ENCODE results near the gene UTF1. TPM values are rescaled to one million over a fixed set of nuclear protein-coding genes. Genes with fewer than 3 reads are reported as not detected.

The UTF1 gene
- total RNA-seq, 2 experiments from 2014 or later: not detected

DNA sequence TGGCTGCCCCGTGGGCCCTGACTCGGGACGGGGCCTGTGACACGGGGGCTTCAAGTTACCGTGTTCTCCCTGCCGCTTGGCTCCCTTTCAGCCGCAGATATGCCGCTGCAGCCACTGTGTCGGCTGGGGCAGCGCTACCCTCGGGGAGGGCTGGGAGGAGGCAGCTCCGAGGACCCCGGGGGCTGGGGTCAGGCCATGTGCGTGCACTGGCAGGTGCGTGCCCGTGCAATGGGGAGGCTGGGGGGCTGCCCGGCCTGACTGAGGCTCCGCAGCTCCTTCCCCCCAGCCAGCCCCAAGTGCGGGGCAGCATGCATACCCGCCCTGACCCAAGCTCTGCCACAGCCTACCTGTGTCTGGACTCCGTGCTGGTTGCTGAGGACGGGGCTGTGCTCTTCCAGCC lies 40.8 kb upstream of the UTF1 start:
- DNase-seq: no peak
- Mint-ChIP-seq H3K4me1 (ENCODE audit: low read depth) (no peaks in the 10 kb centered on the region), H3K27me3 (no peaks in the 10 kb centered on the region), H3K4me3 (no peak overlapping the region), H3K27ac (no peak overlapping the region), H3K9me3 (peaks cover 4% of the 10 kb centered on the region), H3K36me3 (no peaks in the 10 kb centered on the region)
- ChIA-PET POLR2A (no interaction called here), CTCF (no interaction called here)
- intact Hi-C loops (cut with micrococcal nuclease): no loop called here

DNA sequence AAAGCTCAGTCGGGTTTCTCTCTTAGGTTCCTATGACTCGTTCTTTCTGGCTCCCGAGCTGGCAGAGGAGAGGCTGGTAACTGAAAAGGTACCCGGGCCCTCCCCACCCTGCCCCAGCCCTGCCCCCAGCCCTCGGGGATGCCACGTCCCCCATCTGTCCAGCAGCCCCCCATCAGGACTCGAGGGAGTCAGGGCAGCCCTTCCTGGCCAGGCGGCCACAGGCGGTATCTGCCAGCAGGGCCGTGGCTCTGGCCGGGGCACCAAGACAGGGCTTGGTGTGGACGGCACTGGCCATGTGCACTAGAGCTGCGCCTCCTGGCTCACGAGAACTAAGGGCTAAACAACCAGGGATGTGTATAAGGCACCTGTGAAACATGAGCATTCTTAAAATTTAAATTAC lies 40.3 kb upstream of the UTF1 start:
- peaks cover 4% of the 10 kb centered on the region for H3K9me3 Mint-ChIP-seq
- ChIA-PET CTCF (no interaction called here), POLR2A (no interaction called here)
- DNase-seq: no peak
- no peak overlapping the region for H3K4me3 Mint-ChIP-seq
- H3K27me3 Mint-ChIP-seq: no peaks in the 10 kb centered on the region
- no peak overlapping the region for H3K27ac Mint-ChIP-seq
- no peaks in the 10 kb centered on the region for H3K4me1 Mint-ChIP-seq (ENCODE audit: low read depth)
- intact Hi-C loops (cut with micrococcal nuclease): no loop called here
- H3K36me3 Mint-ChIP-seq: no peaks in the 10 kb centered on the region

DNA sequence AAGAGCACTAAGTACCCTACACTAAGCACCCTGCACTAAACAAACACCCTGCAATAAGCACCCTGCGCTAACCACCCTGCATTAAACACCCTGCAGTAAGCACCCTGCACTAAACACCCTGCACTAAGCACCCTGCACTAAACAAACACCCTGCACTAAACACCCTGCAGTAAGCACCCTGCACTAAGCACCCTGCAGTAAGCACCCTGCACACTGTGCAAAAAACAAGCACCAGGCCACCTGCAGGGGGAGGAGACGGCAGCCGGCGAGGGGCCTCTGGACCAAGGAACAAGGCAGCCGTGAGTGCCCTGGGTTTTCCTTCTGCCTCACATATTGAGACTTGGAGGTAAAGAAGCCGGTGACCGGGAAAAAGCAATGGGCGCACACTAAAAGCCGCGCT lies 39.8 kb upstream of the UTF1 start:
- ChIA-PET POLR2A (no interaction called here), CTCF (no interaction called here)
- Mint-ChIP-seq H3K4me1 (ENCODE audit: low read depth) (no peaks in the 10 kb centered on the region), H3K9me3 (peaks cover 4% of the 10 kb centered on the region), H3K36me3 (no peaks in the 10 kb centered on the region), H3K27me3 (no peaks in the 10 kb centered on the region), H3K27ac (no peak overlapping the region), H3K4me3 (no peak overlapping the region)
- DNase-seq: no peak
- intact Hi-C loops (cut with micrococcal nuclease): no loop called here

DNA sequence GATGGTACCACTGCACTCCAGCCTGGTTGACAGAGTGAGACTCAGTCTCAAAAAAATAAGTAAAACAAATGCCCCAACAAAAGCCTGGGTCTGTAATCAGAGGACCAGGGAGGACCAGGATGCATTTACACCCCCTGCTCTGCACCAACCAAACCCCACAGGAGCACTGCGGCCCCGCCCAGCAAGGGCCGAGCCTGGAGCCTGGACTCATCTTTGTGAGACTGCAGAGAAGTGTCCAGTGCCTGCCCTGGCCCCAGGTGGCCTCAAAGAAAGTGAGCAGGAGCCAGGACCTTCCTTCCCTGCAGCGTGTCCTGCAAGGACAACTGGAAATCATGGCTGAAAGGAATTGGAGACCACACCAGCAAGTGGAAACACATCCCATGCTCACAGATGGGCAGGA lies 38.4 kb upstream of the UTF1 start:
- peaks cover 4% of the 10 kb centered on the region for H3K9me3 Mint-ChIP-seq
- no peaks in the 10 kb centered on the region for H3K27me3 Mint-ChIP-seq
- no peak for DNase-seq
- POLR2A ChIA-PET: no interaction called here
- no peaks in the 10 kb centered on the region for H3K36me3 Mint-ChIP-seq
- intact Hi-C loops (cut with micrococcal nuclease): no loop called here
- no peak overlapping the region for H3K4me3 Mint-ChIP-seq
- H3K4me1 Mint-ChIP-seq (ENCODE audit: low read depth): no peaks in the 10 kb centered on the region
- H3K27ac Mint-ChIP-seq: no peak overlapping the region
- CTCF ChIA-PET: no interaction called here

DNA sequence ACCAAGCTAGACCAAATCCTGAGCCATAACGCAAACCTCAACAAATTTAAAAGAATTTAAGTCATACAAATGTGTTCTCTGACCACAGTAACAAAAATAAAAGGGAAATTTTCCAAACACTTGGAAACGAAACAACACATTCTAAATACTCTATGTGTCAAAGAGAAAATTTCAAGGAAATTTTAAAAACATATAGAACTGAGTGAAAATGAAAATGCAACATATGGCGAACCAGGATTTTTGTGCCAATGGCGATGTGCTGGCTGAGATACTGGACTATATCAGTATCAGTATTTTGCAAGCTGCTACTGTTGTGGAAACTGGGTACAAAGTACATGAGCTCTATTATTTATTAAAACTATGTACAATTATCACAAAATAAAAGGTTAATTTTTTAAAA lies 35.9 kb upstream of the UTF1 start:
- H3K4me3 Mint-ChIP-seq: no peak overlapping the region
- no peaks in the 10 kb centered on the region for H3K27me3 Mint-ChIP-seq
- H3K4me1 Mint-ChIP-seq (ENCODE audit: low read depth): no peaks in the 10 kb centered on the region
- no peak overlapping the region for H3K27ac Mint-ChIP-seq
- intact Hi-C loops (cut with micrococcal nuclease): no loop called here
- peaks cover 4% of the 10 kb centered on the region for H3K9me3 Mint-ChIP-seq
- H3K36me3 Mint-ChIP-seq: no peaks in the 10 kb centered on the region
- ChIA-PET CTCF (no interaction called here), POLR2A (no interaction called here)
- no peak for DNase-seq

DNA sequence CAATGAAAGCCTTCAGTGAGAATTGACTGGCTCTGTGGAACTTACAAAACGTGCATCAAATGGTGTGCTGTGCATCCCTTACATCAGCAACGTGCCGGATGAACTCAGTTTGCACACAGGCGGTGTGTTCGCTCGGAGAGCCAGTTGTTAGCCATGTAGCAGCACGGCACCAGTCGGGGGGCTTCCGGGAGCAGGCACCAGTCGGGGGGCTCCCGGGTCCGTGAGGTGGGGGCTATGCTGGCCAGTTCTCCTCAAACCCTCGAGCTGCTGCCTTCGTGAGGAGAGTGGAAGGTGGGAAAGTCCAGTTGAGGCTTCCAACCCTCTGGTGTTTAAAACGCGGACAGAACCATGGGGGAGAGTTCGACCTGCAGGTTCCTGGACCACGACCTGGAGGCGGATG lies 34.9 kb upstream of the UTF1 start:
- intact Hi-C loops (cut with micrococcal nuclease): no loop called here
- CTCF ChIA-PET: no interaction called here
- no peaks in the 10 kb centered on the region for H3K4me1 Mint-ChIP-seq (ENCODE audit: low read depth)
- H3K4me3 Mint-ChIP-seq: no peak overlapping the region
- no peaks in the 10 kb centered on the region for H3K36me3 Mint-ChIP-seq
- DNase-seq: no peak
- POLR2A ChIA-PET: no interaction called here
- no peaks in the 10 kb centered on the region for H3K27me3 Mint-ChIP-seq
- no peak overlapping the region for H3K27ac Mint-ChIP-seq
- peaks cover 4% of the 10 kb centered on the region for H3K9me3 Mint-ChIP-seq

DNA sequence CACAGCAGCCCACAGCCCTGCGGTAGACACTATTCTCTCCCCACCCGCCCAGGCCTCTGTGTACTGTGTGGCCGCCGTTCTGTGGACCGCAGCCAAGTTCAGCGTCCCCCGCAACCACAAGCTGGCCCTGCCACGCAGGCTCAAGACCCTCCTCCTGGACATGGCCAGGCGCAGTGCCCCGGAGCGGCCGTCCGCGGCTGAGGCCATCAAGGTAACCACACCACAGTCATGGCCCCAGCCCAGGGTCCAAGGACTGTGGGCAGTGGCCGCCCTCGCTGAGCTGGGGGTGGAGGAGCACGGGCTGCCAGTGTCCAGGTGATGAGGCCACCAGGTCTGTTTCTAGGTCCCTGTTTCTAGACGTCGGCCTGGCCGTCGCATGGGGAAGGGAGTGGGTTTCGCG lies 34.4 kb upstream of the UTF1 start:
- Mint-ChIP-seq H3K36me3 (no peaks in the 10 kb centered on the region), H3K4me3 (no peak overlapping the region), H3K9me3 (peaks cover 4% of the 10 kb centered on the region), H3K4me1 (ENCODE audit: low read depth) (no peaks in the 10 kb centered on the region), H3K27me3 (no peaks in the 10 kb centered on the region), H3K27ac (no peak overlapping the region)
- DNase-seq: no peak
- intact Hi-C loops (cut with micrococcal nuclease): no loop called here
- ChIA-PET CTCF (no interaction called here), POLR2A (no interaction called here)

DNA sequence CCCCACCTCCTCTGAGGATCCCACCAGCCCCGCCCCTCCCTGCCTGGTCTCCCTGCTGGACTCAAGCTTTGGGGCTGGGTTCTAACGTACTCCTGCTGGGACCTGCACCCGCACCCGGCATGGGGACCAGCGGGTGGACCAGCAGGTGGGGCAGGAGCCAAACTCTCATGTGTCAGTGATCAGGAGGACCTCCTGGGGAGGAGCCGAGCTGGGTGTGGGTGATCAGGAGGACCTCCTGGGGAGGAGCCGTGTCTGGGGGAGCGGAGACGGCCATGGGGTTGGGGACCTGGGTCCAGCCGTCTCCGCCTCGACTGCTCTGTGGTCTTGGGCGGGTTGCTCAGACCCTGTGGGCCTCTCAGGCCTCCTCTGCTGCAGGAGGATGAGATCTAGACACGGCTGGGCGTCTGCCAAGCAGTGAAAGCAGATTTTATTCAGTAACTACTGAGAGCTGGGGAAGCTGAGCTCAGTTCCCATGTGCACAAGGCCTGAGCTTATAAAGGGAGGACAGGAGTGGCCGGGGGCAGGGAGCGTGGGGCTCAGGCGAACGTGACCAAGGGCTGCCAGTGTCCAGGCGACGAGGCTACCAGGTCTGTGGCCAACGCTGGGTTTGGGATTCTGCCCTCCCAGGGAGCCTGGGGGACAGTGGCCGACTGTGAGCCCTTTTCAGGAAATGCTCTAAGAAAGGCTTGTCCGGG lies 33.6 kb upstream of the UTF1 start:
- CTCF ChIA-PET: no interaction called here
- no peaks in the 10 kb centered on the region for H3K4me1 Mint-ChIP-seq (ENCODE audit: low read depth)
- peaks cover 4% of the 10 kb centered on the region for H3K9me3 Mint-ChIP-seq
- intact Hi-C loops (cut with micrococcal nuclease): no loop called here
- DNase-seq: no peak
- POLR2A ChIA-PET: no interaction called here
- no peak overlapping the region for H3K4me3 Mint-ChIP-seq
- H3K27ac Mint-ChIP-seq: no peak overlapping the region
- no peaks in the 10 kb centered on the region for H3K27me3 Mint-ChIP-seq
- H3K36me3 Mint-ChIP-seq: no peaks in the 10 kb centered on the region

DNA sequence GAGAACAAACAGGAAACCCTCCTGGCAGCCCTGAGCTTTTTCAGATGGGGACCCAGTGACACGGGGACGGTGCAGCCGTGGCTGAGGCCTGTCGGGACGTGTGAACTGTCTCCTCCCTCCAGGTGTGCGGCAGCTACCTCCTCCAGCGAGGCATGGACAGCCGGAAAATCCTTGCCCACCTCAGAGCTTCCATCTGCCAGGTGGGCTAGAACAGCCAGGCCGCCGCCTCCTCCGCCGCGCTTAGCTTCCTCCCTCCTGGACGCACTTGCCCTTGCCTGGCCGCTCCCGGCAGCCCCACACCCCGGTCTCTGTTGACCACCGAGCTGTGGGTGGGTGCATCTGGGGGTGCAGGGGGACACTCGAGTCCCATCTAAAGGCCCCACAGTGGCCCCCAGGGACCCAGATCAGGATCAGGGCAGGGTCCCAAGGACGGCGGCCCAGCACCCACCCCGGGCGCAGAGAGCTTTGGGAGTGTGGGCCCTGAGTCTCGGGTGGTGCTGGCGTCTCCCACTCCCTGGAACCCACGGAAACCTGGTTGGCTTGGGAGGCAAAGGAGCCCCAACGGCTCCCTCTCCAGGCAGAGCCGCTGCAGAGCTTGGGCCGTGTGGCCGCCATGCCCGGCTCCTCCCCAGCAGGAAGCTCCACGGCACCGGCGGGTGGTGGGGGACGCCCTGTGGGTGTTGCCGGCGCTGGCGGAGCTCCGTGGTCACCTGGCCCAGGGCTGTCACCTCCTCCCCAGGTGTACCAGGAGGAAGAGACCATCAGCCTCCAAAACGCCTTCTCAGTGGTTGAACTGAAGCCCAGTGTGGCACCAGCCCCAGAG lies 32.9 kb upstream of the UTF1 start:
- ChIA-PET CTCF (no interaction called here), POLR2A (no interaction called here)
- Mint-ChIP-seq H3K4me1 (ENCODE audit: low read depth) (no peaks in the 10 kb centered on the region), H3K27ac (no peak overlapping the region), H3K9me3 (peaks cover 4% of the 10 kb centered on the region), H3K27me3 (no peaks in the 10 kb centered on the region), H3K36me3 (no peaks in the 10 kb centered on the region), H3K4me3 (no peak overlapping the region)
- intact Hi-C loops (cut with micrococcal nuclease): no loop called here
- no peak for DNase-seq

DNA sequence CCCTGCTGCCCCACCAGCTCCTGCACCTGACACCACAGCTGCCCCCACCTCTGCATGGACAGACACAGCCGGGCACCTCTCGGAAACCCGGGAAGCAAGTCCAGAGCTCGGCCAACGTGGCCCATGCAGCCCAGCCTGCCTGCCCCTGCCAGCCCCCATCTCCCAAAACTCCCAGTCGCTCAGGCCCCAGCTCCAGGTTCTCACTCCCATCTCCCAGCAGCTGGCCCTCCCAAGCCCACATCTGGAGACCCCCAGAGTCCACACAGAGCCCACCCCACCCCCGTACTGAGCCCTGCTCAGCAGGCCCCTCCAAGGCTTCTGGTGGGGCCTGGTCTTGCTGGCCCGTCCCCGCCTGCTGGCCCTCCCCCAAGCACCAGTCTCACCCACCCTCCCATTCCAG lies 32.2 kb upstream of the UTF1 start:
- no peak overlapping the region for H3K4me3 Mint-ChIP-seq
- intact Hi-C loops (cut with micrococcal nuclease): no loop called here
- ChIA-PET CTCF (no interaction called here), POLR2A (no interaction called here)
- no peaks in the 10 kb centered on the region for H3K27me3 Mint-ChIP-seq
- no peak for DNase-seq
- H3K9me3 Mint-ChIP-seq: peaks cover 4% of the 10 kb centered on the region
- H3K36me3 Mint-ChIP-seq: no peaks in the 10 kb centered on the region
- no peak overlapping the region for H3K27ac Mint-ChIP-seq
- H3K4me1 Mint-ChIP-seq (ENCODE audit: low read depth): no peaks in the 10 kb centered on the region

DNA sequence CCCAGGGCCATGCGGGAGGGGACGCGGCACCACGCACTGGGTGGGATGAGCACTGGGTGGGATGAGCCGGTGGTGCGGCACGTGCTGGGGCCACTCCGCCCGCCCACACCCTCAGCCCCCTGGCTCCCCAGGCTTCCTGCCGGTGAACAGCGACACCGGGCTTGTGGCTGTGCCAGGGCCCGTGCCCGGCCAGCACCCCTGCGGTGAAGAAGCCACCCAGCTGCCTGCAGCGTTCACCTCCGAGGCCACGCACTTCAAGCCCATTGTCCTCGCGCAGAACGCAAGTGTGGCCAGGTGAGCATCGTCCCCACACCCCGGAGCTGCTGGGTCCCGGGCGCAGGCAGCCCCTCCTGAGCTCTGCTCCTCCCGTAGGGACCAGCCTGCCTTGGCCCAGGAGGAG lies 31.8 kb upstream of the UTF1 start:
- Mint-ChIP-seq H3K27me3 (no peaks in the 10 kb centered on the region), H3K4me3 (no peak overlapping the region), H3K27ac (no peak overlapping the region), H3K4me1 (ENCODE audit: low read depth) (no peaks in the 10 kb centered on the region), H3K36me3 (no peaks in the 10 kb centered on the region), H3K9me3 (peaks cover 4% of the 10 kb centered on the region)
- intact Hi-C loops (cut with micrococcal nuclease): no loop called here
- no peak for DNase-seq
- ChIA-PET CTCF (no interaction called here), POLR2A (no interaction called here)

DNA sequence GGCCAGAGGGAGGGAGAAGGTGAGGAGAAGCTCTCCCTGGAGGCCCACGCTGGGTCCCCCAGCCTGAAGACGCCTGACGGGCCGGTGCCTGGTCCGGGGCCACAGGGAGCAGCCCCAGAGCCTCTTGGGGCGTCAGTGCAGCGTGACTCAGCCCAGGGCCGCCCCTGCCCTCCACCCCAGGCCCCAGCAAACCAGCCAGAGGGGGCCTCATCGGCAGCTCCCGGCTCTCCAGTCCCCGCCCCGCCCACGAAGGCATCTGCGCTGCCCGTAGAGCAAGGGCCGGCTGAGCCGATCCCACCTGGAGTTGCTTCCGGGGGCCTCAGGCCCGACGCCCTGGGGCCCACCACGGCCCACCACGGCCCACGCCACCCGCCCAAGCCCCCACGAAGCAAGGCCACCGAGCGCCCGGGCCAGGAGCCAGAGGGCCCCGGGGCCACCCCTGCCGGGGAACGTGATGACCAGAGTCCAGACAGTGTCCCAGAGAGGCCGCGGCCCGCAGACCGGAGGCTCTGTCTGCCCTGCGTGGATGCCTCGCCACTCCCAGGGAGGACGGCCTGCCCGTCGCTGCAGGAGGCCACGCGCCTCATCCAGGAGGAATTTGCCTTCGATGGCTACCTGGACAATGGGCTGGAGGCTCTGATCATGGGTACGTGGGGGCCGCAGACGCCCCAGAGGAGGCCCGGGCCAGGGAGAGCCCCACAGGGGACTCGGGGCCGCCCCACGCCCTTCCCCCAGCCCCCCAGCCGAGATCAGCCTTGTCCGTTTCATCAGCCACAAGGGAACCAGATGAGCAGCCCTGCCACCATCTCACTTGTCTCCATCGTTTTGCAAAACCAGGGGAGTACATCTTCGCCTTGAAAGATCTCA lies 31.2 kb upstream of the UTF1 start:
- Mint-ChIP-seq H3K4me1 (ENCODE audit: low read depth) (no peaks in the 10 kb centered on the region), H3K27ac (no peak overlapping the region), H3K4me3 (no peak overlapping the region), H3K36me3 (no peaks in the 10 kb centered on the region), H3K27me3 (no peaks in the 10 kb centered on the region), H3K9me3 (peaks cover 2% of the 10 kb centered on the region)
- POLR2A ChIA-PET: no interaction called here
- CTCF ChIA-PET: no interaction called here
- DNase-seq: no peak
- intact Hi-C loops (cut with micrococcal nuclease): no loop called here

DNA sequence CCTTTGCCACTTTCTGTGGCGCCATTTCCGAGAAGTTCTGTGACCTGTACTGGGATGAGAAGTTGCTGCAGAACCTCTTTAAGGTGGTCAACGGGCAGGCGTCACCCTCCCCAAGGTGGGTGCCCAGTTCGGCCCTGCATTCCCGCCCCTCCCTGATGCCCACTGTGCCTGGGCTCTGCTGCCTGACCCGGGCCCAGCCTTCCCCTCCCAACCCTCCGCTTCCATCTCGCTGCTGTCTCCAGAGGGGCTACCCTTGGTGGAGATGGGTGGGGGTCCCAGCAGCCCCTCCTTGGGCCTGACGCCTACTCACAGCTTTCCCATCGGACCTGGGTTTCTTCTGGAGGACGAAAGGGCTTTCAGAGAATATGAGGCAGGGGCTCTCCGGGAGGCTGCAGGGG lies 30.5 kb upstream of the UTF1 start:
- no peak for DNase-seq
- ChIA-PET CTCF (no interaction called here), POLR2A (no interaction called here)
- Mint-ChIP-seq H3K27ac (no peak overlapping the region), H3K4me3 (no peak overlapping the region), H3K36me3 (no peaks in the 10 kb centered on the region), H3K27me3 (no peaks in the 10 kb centered on the region), H3K9me3 (no peaks in the 10 kb centered on the region), H3K4me1 (ENCODE audit: low read depth) (no peaks in the 10 kb centered on the region)
- intact Hi-C loops (cut with micrococcal nuclease): no loop called here

Data from activated CD4-positive, alpha-beta memory T cell treated with anti-CD3 and anti-CD28 coated beads for 36 hours (primary cell).